CD4-positive, alpha-beta T cell treated with Interleukin-15 for 4 hours (primary cell): Measurements from ENCODE around the gene KLHDC8A.

Source experiments
- DNase-seq: peaks from one replicate; pipeline ENCODE4 v3.0.0-alpha.2; 2020; ENCODE audit warnings: low spot score

Gene KLHDC8A

DNA sequence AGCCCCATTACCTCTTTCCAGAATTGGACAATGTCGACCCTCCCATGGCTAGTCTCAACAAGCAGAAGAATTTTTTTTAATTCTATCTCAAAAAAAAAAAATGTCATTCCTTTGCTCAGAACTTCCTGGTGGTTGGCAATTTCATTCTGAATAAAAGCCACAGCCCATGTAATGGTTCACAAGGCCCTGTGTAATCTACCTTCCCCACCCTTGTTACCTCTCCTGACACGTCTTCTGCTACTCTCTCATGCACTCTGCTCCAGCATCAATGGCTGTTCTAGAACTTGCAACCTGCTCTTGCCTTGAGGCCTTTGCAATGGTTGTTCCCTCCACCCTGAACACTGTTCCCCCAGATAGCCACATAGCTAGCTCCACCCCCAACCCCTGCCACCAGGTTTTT is 60.6 kb downstream of the KLHDC8A start:
- no peak for DNase-seq

DNA sequence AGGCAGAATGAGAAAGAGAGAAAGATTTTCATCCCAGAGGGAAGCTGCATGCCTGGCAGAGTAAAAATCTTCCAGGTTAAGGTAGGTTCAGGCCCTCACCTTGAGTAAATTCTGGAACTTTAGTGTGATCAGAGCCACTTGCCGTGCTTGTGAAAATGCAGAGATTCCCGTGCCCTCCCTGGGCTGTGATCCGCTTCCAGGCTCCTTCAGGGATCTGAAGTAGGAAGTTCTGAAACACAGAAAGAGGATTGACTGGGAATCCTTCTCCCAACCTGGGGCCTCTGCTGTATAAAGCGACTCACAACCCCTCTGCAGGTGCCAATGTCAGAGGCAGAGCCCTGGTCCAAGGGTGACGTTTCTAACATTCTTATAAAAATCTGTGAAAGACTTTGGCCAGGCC is 61.8 kb downstream of the KLHDC8A start:
- DNase-seq = no peak

DNA sequence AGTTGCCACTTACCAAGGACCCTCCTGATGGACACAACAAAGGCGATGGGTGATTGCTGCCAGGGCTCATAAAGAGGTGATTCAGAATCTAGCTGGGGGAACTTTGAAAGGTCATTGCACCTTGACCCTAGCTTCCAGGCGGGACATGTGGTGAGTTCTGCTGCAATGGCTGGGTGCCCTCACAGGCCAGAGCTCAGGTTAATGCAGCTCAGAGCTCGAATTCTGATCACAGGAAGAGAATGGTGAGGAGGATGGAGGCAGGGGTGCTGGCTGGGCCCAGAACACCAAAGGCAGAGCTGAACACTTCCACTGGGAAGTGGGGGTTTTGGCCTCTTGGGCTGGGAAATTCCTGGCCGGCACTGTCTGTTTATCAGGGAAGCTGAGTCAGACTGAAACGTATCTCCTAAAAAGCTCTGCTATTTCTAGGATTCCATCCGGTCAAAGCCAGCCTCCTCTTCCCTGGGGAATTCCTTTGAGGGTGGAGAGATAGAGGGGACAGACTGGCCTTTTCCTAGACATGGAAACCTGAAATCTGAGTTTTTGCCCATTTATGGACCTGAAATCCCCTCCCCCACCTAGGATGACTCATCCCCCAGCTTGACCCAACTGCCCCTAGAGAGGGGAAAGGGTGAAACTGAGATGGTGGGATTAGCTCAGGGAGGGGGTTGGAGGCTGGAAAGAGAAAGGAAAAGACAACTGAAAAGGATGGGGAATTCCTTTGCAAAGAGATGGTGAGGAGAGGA is 62.4 kb downstream of the KLHDC8A start:
- DNase-seq = no peak

DNA sequence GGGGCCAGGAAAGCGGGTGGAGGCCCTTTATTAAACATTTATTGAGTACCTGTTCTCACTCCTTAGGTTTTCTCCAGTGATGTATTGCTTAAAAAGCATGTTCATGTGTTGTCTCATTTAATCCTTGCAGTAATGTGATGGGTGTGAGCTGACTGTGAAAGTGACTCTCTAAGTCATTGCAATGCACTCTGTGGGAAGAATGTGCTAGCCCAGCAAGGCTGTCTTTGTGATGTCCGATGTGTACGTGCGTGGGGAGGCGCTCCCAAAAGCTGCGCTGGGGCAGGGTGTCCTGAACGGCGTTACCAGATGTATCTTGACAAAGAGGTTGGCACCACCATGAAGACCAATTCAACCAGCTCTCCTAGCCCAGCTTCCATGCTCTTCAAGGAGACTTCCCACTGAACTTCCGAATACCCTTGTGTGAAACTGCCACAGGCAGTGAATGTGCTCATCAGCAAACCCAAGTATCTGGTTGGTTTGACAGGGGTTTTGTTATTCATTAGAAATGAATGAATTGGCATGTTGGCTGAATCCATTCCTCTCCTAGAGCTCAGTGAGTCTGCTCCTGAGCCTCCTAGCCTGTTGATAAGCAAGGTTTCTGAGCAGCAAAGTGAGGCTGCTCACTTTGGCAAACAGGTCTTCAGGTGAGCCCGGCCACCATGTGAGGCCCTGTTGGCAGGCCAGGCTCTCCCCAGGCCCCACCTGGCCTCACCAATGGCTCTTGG is 63.2 kb downstream of the KLHDC8A start:
- DNase-seq = no peak

DNA sequence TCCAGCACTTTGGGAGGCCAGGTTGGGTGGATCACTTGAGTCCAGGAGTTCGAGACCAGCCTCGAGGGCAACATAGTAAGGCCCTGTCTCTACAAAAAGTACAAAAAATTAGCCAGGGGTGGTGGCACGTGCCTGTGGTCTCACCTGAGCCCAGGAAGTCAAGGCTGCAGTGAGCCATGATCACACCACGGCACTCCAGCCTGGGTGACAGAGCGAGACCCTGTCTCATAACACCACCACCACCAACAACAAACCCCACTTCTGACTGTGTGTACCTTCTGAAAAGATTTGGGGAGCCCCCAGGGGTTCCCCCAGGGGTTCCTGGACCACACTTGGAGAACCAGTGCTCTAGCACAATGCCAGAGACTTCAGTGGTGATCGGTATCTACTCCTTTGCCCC is 65.1 kb downstream of the KLHDC8A start:
- DNase-seq = no peak

DNA sequence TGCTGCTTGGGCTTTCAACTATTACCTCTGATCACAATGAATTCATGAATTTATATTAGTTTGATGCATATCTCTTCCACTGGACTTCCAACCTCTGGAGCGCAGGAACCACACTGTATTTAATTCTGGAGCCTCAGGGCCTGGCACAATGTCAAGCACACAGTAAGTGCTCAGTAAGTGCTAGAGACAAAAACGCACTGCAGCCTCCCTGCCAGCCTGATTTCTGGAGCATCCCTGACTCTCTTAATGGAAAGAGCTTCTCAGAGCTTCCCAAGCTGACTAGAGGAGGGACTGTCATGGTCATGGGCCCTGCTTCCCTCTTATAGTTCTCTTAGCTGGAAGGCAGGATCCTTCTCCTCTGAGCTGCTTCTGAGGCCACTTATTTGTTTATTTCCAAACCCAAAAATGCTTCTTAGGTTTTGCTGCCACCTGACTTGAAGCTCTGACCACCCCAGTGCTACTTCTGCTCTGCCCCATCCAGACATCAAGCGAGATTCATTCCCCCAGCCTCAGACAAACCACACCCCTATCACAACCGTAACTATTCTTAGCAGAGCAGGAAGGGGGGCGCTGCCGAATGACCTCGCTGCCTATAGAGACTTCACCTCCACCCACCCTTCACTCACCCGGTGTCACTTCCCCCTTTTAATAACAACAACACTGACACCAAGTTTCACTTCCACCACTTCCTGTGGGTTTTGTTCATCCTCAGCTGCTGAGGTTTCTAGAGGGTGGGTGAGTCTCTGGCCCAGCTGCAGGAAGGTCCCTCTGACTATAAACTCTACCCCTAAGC is 68.8 kb downstream of the KLHDC8A start:
- DNase-seq = peak; percentile 88

DNA sequence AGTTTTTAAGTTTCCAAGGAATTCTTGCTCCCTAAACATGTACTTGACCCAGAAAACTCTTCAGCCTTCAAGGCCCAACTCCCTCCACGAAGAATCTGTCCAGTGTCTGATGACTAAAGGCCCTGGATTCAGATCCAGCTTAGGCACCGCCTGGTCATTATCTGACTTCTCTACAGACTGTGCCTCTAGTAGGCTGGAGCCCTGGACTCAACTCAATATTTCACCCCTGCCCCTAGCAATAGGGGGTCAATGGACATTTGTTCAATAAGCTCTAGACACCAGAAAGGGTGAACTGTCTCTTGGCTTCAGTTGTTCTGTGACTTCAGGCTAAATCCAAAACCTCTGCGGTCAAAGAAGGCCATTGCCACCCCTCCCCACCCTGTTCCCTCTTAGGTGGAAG is 69.6 kb downstream of the KLHDC8A start:
- no peak for DNase-seq

DNA sequence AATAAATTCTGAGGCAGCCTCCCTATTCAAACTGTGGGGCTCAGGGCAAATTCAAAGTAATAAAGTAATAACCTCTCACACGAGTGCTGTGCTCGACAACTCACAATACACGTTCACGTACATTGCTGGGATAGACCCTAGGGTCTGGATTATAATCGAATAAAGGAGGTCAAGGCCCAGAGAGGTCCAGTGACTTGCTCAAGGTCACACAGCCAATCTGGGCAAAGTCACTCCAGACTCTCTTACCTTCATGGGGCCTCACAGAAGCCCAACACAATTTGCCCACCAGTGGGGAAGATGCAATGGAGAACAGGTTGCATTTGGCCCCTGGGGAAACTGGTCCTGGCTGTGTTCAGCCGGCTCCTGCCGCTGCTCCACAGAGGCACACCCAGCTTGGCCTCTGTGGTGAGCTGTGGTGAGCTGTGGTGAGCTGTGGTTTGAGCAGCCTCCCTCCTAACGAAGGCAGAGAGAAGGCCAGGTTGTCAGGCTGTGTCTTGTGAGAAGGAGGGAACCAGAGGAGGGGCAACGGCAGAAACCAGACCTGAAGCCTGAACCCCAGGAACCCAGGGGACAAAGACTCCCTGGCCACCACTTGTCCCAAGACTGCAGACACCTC is 70.3 kb downstream of the KLHDC8A start:
- peak; percentile 70 for DNase-seq
